K562 (cell line): ENCODE results near the gene NARF.

Experiments used
- ARID4B ChIP-seq: sonication (generic); formaldehyde crosslinking; IDR thresholded peaks from 2 replicates; pipeline ENCODE4 v1.8.0; 2022; ENCODE audit warnings: mild to moderate bottlenecking, missing genetic modification reagents
- CREM ChIP-seq: IDR thresholded peaks from 2 replicates; pipeline ENCODE4 v1.6.1; 2014; ENCODE audit warnings: antibody characterized with exemption, low read depth
- CTCF ChIP-seq, 3 experiments: IDR thresholded peaks in 2 of 3; conservative IDR thresholded peaks in 1 of 3; 2 replicates each; pipeline ENCODE4 v1.5.1; 2011 to 2012; ENCODE audit warnings: low read length in 3 of 3, mild to moderate bottlenecking in 3 of 3, control low read depth in 2 of 3, improper control_type of control experiment in 1 of 3, inconsistent platforms in 1 of 3, low read depth in 1 of 3, mixed read lengths in 1 of 3, moderate library complexity in 1 of 3; ENCODE audit not compliant: insufficient read depth in 2 of 3
- ETV6 ChIP-seq, 3 experiments: fragments of 150-350 bp in 1 of 3; sonication (generic) in 1 of 3; formaldehyde crosslinking in 1 of 3; IDR thresholded peaks; 2 replicates each; pipeline versions ENCODE4 v1.6.1 to v1.8.0; 2014 to 2022; ENCODE audit warnings: borderline replicate concordance in 2 of 3, low read depth in 2 of 3, antibody characterized with exemption in 1 of 3, low read length in 1 of 3, mild to moderate bottlenecking in 1 of 3, missing genetic modification reagents in 1 of 3
- EZH2 ChIP-seq: IDR thresholded peaks from 2 replicates; pipeline ENCODE4 v1.6.1; 2012; ENCODE audit warnings: low read depth, mild to moderate bottlenecking, inconsistent platforms, low read length, borderline replicate concordance
- GABPA ChIP-seq: fragments of 200-800 bp; sonication (Bioruptor generic); conservative IDR thresholded peaks from 2 replicates; pipeline ENCODE4 v1.6.1; 2016; ENCODE audit warnings: low read depth, missing genetic modification characterization, missing compliant biosample characterization
- MAX ChIP-seq: sonication (generic); formaldehyde crosslinking; IDR thresholded peaks from 2 replicates; pipeline ENCODE4 v1.9.0; 2022; ENCODE audit warnings: mild to moderate bottlenecking, missing genetic modification reagents
- NFYB ChIP-seq: IDR thresholded peaks from 2 replicates; pipeline ENCODE4 v1.6.1; 2011; ENCODE audit warnings: mild to moderate bottlenecking, moderate library complexity; ENCODE audit not compliant: insufficient read length; ENCODE audit errors: extremely low read depth
- TAF1 ChIP-seq: IDR thresholded peaks from 2 replicates; pipeline ENCODE4 v1.6.1; 2011; ENCODE audit warnings: mild to moderate bottlenecking, low read length, moderate library complexity; ENCODE audit not compliant: insufficient read depth, control insufficient read depth, severe bottlenecking; ENCODE audit errors: extremely low read depth
- USF2 ChIP-seq: sonication (generic); formaldehyde crosslinking; IDR thresholded peaks from 2 replicates; pipeline ENCODE4 v1.5.0; 2020; ENCODE audit warnings: missing genetic modification reagents
- ZBTB43 ChIP-seq: sonication (generic); formaldehyde crosslinking; IDR thresholded peaks from 2 replicates; pipeline ENCODE4 v1.8.0; 2023; ENCODE audit warnings: mild to moderate bottlenecking, missing genetic modification reagents
- ZNF140 ChIP-seq: fragments of 250-450 bp; sonication (Bioruptor Pico); IDR thresholded peaks from 2 replicates; pipeline ENCODE4 v1.8.0; 2021; ENCODE audit warnings: moderate library complexity, mild to moderate bottlenecking, inconsistent platforms
- ZNF778 ChIP-seq: fragments of 450-650 bp; formaldehyde crosslinking; IDR thresholded peaks from 2 replicates; pipeline ENCODE4 v1.4.0; 2020; ENCODE audit warnings: mild to moderate bottlenecking, moderate library complexity

GRCh38 chr17:82492643-82493225, 34.2 kb downstream of the NARF start:
- no peak for TF ChIP-seq CTCF (IDR thresholded peaks at IDR 0.05 in 2 of 3, conservative IDR thresholded peaks at IDR 0.05 in 1 of 3; ENCODE audit: insufficient read depth in 2 of 3, low read depth in 1 of 3, low read length in 3 of 3)
- no peak for TF ChIP-seq ZNF140 (CRISPR knock-in tag)
- TF ChIP-seq NFYB, result no peak
- TF ChIP-seq ZNF778 (CRISPR knock-in tag), result no peak
- no peak for TF ChIP-seq TAF1
- no peak for TF ChIP-seq MAX
- no peak for TF ChIP-seq EZH2
- TF ChIP-seq USF2 (CRISPR knock-in tag), result no peak
- no peak for TF ChIP-seq CREM
- TF ChIP-seq ARID4B, result no peak
- no peak for TF ChIP-seq ZBTB43 (CRISPR knock-in tag)
- TF ChIP-seq GABPA (tag), result no peak
- TF ChIP-seq ETV6 (IDR thresholded peaks at IDR 0.05; ENCODE audit: borderline replicate concordance in 1 of 2, low read depth in 2 of 2, low read length in 1 of 2), result no peak
- TF ChIP-seq ETV6 (CRISPR knock-in tag; IDR thresholded peaks at IDR 0.05; ENCODE audit: borderline replicate concordance), result no peak
